Stimulated activated CD8-positive, alpha-beta memory T cell treated with anti-CD3 and anti-CD28 coated beads, Interleukin-7, amount 100 ng/mL, for 4 hours (primary cell): ENCODE data around the gene SPTLC2.

Source experiments
- DNase-seq, 2 donors: peaks; one replicate each; pipeline ENCODE4 v3.0.0-alpha.2; 2020; ENCODE audit warnings: low read depth in 2 of 2

SPTLC2 gene

GRCh38 chr14:77623201-77623600 lies 6.8 kb upstream of the SPTLC2 start:
- no peak for DNase-seq

GRCh38 chr14:77622366-77622961 lies 6.0 kb upstream of the SPTLC2 start:
- DNase-seq: no peak

DNA sequence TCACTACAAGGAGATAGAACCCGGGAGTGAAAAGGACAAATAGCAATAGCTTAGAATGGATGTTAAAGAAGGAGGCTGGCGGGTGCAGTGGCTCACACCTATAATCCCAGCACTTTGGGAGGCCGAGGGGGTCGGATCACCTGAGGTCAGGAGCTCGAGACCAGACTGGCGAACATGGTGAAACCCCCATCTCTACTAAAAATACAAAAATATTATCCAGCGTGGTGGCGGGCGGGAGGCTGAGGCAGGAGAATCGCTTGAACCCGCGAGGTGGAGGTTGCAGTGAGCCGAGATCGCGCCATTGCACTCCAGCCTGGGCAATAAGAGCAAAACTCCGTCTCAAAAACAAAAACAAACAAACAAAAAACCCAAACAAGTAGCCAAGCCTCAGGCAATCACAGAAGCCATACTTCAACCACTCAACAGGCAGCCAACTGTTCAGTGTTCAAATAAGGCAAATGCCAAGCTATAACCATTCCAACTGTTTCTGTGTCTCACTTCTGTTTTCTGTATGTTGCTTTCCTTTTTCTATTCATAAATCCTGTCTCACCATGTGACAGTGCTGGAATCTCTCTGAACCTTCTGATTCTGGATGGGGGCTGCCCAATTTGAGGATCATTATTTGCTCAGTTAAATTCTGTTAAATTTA lies 3.9 kb upstream of the SPTLC2 start:
- no peak for DNase-seq

DNA sequence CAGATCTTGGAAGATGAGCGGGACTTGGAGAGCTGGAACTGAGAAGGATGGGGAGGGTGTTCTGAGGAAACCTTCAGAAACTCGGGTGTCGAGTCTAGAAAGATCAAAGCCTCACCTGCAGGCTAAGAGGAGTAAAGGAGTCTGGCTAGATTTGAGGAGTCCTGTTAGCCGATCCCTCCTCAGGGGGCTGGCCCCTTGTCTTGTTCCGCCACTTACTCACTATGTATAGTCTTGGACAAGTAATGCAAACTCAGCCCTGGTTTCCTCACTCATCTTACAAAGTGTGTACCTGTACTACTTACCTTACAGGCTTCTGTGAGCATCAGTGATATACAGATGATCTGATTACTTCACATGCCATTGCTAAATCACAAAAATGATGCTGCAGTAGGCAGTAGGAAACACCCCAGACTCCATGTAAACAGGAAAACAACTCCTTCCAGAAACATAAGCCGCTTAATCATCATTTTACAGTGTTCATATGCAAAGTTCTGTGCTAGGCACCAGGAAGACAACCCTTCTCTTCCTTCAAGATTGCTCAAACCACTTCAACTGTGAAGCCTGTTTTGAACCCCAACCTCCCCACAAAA lies 2.0 kb upstream of the SPTLC2 start:
- DNase-seq: no peak

DNA sequence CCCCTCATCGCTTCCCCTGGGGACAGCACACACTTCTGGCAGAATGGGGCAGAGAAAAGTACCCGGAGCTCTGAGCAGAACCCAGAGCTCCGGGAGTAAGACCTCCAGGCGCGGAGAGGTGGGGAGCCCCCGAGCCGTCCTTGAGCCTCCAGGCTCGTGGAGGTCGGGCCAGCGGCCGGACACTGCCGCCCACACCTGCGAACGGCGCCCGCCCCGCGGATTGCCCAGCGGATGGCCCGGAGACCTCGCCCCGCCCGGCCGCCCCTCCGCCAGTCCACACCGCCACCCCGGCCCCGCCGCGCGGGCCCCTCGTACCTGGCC lies 344 bp downstream of the SPTLC2 start:
- peak in 1 of 2 donors; percentile 12 for DNase-seq

- no peak for DNase-seq
Observed at GRCh38 chr14:77615361-77616132, 890 bp downstream of the SPTLC2 start.

- DNase-seq: no peak
Observed at GRCh38 chr14:77613201-77613600, 3.2 kb downstream of the SPTLC2 start.

DNA sequence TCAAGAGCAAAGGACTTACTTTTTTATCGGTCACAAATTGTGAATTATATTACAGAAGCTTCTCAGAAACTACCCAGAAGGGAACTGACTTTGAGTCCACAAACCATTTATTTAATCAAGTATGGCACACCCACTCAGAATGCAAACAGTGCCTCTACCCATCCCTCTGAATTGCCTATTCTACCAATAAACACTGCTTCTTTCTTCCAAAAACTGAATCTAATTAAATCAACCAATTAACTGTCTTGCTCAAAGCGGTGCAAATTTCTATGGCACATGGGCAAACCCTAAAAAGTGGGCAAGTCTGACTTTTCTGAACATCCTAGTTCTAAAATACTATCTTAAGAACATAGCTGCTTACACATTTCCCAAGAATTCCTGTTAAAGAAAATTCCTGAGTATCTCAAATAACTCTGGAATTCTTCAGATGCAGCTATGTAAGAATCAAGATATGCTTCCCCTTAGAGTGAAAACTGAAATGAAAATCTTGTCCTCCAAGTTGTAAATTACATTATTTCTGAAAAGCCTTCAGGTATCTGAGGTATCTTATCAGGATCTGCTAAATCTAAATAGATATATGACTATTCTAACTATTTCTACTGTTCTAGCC lies 4.3 kb downstream of the SPTLC2 start:
- DNase-seq: no peak

DNA sequence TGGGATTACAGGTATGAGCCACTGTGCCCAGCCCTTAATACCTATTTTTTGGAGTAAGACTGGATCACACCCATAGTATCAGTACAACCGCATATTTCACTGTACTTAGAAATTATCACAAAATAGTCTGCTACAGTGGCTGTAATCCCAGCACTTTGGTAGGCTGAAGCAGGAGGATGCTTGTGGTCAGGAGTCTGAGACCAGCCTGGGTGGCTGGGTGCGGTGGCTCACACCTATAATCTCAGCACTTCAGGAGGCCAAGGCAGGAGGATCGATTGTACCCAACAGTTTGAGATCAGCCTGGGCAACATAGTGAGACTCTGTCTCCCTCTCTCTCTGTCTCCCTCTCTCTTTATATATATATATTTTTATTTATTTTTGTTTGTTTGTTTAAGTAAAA lies 5.9 kb downstream of the SPTLC2 start:
- DNase-seq: no peak

- DNase-seq: no peak
Observed at GRCh38 chr14:77609922-77610321, 6.5 kb downstream of the SPTLC2 start.

GRCh38 chr14:77607741-77608302 lies 8.6 kb downstream of the SPTLC2 start:
- no peak for DNase-seq

- no peak for DNase-seq
Observed at GRCh38 chr14:77605392-77605972, 11.0 kb downstream of the SPTLC2 start.

DNA sequence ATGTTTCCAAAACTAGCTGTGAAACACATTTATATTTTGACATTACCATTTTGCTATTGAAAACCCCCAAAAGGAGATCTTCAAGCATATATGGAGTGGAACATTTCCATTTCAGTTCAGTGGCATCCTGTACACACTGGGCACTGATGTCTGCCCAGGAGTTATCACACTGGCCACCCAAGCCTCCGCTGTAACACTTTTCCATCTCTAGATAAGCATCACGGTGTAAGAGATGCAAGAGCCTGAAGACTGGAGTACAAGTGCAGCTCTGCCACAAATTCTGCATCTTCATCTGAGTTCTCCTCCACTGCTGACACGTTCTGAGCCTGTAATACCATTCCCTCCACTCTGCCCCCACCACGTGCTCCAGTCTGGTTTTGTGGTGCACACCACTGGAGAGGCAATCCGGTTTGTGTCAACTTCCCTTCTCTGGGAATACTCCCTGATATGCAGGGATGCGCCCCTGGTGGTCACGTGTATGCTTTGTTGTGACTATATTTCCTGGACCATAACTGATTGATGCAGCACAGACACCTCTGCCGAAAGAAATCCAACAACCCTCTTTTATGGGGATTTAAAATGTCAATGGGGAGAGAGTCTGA lies 12.7 kb downstream of the SPTLC2 start:
- DNase-seq: no peak

- no peak for DNase-seq
Observed at GRCh38 chr14:77603031-77603430, 13.4 kb downstream of the SPTLC2 start.

DNA sequence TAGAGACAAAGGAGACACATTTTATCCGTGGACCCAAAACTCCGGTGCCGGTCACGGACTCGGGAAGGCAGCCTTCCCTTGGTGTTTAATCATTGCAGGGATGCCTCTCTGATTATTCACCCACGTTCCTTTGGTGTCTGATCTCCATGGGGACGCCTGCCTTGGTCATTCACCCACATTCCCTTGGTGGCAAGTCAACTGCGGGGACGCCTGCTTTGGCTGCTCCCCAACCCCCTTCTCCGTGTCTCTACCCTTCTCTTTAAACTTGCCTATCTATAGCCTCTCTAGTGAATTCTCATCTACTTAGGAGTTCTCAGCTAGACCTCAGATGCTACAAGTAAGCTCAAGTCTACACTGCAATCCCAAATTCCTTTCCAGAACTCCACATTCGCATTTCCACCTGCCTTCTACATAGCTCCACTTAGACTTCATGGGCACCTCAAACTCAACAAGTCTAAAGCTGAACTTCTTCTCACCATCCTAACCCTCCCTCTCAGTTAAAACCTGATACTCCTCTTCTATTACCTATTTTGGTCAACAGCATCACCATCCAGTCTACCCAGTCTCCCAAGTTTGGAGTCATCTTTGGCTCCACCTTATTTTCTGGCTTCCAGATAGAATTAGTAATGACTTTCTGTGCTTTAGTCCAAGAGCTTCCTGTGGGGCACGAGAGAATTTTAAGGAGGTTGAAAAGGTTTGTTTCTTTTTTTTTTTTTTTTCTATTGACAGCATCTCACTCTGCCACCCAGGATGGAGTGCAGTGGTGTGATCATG lies 14.4 kb downstream of the SPTLC2 start:
- no peak for DNase-seq

DNA sequence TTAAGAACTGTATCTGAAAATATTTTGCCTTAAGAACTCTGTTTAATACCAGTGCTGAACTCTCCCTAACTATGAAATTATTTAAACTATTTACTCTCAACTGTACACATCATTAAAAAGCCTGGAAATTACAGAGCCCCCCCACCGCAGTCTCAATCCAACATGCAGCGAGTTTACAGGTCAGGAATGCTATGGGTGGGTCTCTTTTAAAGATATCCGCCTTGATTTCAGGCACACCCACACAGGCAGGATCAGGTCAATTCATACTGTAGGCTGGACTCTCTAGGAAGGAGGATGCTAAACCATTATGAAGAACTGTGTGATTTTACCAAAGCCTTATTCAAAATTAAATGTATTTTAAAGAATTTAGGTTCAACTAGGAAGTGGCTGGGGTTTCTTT lies 16.5 kb downstream of the SPTLC2 start:
- no peak for DNase-seq

DNA sequence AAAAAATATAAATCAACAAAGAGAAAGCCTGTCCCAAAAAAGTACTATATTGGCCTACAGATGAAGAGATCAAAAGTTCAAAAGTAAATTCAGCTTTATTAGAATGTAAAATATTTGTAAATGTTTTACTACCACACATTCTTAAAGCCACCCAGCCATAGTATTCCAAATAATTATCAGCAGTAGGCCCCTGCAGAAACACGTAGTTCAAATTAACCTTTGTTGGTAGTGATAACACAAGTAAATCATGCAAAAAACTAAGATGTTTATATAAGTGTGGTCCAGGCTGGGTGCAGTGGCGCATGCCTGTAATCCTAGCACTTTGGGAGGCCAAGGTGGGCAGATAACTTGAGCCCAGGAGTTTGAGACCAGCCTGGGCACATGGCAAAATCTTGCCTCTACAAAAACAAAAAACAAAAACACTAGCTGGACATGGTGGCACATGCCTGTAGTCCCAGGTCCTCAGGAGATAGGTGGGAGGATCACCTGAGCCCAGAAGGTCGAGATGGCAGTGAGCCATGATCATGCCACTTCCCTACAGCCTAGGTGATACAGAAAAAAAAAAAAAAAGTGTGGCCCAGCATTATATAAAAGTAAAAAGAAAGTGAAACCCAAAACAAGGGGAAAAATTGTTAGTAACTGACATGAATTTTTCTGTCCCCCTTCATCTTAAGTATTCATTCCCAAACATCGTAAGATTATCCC lies 17.9 kb downstream of the SPTLC2 start:
- DNase-seq: no peak

DNA sequence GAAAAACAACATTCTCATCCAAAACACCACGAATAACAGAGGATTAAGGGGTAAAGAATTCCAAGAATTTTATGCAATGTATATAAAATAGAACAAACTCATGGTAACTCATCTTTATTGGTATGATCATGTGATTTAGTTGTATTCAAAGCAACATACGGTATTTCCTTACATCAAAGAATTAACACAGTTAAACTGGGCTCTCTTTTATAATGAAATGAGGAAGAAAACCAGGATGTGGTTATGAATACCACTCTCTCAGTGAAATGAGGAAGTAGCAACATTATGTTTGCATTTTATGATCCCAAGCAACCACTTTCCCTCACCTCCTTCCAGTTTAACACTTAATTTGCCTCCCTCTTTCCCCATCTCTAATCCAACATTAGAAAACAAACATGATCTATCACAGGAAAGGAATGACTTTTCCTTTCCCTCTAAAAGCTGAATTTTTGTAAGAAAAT lies 22.9 kb downstream of the SPTLC2 start:
- no peak for DNase-seq

DNA sequence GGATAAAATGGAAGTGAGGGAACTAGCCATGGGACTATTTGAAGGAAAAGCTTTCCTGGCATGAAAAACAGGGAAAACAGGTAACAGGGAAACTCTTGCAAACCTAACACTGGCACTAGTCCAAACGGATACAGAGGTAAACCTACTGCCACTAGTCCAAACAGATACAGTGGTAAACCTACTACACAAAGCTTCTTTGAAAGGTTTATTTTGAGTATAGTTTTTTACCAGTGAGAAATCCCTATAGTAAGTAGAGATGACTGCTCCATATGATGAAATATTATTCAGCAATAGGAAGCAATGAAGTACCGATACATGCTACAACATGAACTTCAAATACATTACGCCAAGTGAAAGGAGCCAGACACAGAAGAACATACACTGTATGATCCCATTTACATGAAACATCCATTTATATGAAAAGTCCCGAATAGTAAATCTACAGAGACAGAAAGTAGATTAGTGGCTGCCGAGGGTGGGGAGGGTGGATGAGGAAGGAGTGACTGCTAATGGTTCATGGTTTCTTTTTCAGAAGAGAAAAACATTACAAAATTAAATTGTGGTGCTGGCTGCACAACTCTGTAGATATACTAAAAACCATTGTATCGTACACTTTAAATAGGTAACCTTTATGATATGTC lies 25.5 kb downstream of the SPTLC2 start:
- DNase-seq: no peak
